Stimulated activated CD4-positive, alpha-beta T cell treated with anti-CD3 and anti-CD28 coated beads, TNF-alpha, amount 100 ng/mL, for 1 hour (primary cell): ENCODE measurements around the gene AZIN2.

Experiments
- DNase-seq, 3 donors: peaks; one replicate each; pipeline ENCODE4 v3.0.0-alpha.2; 2020; ENCODE audit warnings: low read depth in 3 of 3, low spot score in 1 of 3

The AZIN2 gene

DNA sequence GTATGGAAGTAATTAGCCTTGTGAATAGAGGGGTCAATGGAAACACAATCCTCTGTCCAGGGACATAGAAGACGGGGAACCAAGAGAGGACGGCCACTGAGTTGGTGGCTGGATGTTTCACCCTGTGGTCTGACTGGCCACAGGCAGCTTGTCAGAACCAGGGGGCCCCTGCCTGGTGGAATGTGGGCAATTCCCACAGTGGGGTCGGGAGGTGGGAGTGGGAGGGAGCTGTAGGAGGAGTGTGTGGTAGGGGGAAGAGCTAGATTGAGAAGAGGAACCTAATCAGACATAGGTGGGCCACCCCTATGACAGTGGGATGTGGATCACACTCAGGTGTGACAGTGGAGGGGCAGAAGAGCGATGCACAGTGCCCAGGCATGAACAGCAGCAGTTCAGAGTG, 69.6 kb downstream of the AZIN2 start:
- DNase-seq, result no peak

DNA sequence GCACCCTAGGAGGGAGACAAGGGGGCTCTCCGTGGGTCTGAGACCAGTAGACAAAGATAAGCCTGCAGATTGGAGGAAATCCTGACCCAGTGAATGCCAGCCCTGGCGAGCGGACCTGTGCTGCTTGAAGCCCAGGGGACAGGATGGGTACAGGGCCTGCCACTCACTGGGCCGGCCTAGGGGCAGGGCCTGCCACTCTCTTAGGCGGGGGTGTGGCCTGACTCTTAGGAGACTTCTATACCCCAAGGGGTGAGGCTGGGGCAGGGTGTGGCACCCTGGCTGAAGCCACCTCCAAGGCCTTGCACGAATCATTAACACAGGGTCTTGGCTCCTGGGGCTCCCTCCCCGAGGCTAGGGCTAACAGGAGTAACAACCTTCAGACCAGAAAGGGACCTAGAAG, 70.2 kb downstream of the AZIN2 start:
- DNase-seq, result no peak

DNA sequence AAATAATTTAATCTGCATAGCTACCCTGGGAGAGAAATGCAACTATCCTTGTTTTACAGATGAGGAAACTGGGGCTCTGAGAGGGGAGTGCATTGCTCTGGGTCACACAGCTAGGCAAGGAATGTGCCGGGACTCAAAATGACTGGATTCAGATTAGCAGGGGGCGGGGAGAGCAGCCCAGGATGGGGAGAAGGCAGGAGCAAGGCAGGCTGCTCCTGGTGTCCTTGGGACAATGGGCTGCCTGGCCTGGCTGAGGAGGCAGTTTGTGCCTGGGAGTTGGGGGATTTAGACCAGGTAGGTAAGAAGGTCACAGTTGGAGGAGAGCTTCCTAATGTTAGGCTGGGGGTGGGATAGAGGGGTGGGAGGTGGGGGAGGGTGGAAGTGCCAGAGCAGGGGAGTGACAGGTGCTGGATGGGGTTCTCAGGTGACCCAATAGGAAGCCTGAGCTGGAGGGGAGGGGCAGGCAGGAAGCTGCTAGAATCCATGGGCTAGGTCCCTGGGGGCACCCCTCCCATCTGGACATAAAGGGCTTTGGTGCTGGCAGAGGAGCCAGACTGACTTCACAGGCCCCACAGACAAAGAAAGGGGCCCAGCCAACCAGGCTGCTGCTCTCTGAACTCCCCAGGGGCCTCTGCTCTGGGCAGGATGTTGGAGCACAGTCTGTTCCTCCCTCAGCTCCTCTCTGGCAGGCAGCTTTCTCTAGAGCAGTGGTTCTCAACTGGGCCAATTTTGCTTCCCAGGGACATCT, 71.9 kb downstream of the AZIN2 start:
- no peak for DNase-seq

DNA sequence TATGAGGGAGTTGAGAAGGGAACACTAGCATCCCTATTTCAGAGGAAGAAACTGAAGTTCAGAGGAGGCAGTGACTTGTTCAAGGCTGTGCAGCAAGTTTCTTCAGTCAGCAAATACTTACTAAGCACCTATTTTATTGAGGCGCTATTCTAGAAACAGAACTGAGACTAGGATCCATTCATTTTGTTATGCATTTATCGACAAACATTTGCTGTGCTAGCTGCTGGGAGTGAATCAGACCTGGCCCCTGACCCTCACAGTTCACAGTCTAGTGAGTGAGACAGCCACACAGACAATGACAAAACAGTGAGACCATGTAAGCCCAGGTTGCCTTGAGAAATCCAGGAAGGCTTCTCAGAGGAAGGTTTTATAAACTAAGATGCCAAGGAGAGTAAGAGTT, 72.7 kb downstream of the AZIN2 start:
- no peak for DNase-seq

DNA sequence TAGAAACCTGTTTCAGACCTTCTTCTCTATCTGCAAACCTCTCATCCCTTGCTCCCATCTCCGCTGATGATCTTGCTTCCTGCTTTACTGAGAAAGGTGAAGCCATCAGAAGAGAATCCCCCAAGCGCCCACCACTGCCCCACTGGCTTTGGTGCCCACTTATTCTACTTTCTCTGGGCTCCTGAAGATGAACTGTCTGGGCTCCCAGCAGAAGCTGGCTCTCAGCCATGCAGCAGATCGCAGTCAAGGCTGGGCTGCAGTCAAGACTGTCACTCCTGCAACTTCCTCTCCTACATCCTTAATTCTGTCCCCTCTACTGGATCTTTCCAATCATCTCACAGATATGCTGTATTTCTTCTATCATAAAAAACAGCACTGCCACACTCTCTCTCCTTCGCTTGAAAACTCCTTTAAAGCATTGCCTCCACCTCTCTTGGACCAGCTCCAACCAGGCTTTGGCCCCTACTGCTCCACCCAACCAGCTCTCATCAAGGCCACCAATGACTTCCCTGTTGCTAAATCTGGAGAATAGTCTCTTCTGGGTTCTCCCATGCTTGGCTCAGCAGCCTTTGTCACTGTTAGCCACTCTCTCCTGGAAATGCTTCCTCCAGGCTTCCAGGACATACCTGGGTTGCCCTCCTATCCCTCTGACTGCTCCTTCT, 75.1 kb downstream of the AZIN2 start:
- no peak for DNase-seq

DNA sequence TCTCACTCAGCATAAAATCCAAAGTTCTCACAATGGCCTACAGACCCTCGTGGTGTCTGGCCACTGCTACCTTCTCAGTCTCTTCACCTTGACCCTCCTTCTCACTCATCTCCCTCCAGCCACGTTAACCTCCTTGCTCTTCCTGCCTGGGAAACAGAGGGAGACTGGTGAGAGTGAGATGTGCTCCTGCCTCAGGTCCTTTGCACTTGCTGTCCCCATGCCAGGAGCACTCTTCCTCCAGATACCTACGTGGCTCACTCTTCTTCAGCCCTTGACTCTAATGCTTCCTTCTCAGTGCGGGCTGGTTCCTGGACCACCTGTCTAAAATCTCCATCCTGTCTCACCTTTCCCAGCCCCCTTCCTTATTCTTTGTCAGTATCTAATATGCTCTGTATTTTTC, 76.2 kb downstream of the AZIN2 start:
- DNase-seq, result no peak

DNA sequence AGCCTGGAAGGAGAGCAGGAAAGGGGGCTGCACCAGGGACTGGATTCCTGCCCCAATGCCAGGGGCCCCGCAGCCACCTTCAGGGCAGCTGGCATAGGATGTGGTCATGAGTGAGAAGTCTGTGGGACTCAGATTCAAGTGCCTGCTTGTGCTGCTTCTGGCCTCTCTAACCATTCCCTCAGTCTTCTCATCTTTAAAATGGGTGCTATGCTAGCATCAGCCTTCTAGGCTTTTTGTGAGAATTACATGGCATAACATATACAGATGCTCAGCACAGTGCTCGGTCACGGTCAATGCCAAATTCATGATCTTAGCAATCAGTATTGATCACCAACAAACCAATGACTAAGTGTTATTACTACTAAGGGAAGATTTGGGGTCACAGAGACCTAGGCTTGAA, 77.4 kb downstream of the AZIN2 start:
- DNase-seq, result no peak

DNA sequence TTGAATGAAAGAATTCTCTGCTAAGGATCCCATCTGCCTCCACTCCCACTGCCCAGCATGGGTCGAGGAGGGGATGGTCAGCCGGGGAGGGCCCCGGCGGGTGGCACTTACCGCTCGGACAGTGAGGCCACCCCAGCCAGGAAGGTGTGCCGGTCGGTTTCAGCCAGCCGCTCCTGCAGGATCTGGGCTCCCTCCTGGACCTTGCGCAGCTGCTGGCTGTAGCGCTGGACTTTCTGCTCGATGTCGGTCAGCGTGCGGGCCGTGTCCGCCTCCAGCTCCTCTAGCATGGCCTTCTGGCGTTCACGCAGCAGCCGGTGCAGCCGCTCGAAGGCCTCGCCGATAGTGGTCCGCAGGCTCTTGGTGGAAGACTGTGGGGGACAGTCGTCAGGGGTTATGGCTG, 78.6 kb downstream of the AZIN2 start:
- DNase-seq, result no peak

DNA sequence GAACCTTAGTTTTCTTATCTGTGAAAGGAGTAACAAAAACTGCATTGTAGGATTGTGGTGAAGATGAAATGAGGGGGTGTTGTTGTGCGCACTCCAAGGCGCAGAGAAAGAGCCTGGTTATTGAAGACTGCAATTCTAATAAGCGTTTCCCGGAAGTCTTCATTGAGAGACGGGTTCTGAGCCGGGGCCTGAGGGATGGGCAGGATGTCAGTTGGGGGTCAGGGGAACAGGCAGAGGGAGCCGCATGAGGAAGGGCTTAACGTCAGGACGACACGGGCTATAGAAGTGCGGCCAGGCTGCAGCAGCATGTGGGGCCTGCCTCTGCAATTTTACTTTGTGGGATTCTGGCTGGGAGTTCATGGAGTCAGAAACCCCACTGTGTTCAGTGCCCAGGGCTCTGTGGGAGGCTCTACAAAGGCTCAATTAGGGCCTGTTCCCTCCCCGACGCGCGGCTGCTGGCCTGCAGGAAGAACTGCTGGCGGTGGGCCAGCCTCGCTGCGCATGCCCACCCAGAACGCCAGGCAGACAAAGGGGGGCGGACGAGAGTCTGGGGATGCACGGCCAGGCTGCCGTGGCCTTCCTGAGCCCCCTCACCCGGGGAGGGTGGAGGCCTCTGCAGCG, 80.2 kb downstream of the AZIN2 start:
- DNase-seq, result no peak

DNA sequence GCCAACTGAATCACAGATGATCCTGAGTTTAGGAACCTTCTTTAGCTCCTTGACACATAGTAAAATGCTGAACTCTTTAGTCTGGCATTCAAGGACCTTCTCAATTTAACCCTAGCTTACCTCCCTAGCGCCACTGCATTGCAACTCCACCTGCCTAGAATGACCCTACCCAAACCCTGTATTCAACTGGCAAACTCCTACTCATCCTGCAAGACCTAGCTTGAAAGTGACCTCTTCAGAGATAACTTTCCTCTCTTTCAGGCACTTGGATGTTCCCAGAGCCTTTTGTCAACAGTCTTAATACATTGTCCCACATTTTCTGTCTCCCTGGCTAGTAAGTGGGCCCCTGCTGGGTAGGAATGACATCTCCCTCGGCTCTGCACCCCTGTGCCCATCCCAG, 81.2 kb downstream of the AZIN2 start:
- no peak for DNase-seq

DNA sequence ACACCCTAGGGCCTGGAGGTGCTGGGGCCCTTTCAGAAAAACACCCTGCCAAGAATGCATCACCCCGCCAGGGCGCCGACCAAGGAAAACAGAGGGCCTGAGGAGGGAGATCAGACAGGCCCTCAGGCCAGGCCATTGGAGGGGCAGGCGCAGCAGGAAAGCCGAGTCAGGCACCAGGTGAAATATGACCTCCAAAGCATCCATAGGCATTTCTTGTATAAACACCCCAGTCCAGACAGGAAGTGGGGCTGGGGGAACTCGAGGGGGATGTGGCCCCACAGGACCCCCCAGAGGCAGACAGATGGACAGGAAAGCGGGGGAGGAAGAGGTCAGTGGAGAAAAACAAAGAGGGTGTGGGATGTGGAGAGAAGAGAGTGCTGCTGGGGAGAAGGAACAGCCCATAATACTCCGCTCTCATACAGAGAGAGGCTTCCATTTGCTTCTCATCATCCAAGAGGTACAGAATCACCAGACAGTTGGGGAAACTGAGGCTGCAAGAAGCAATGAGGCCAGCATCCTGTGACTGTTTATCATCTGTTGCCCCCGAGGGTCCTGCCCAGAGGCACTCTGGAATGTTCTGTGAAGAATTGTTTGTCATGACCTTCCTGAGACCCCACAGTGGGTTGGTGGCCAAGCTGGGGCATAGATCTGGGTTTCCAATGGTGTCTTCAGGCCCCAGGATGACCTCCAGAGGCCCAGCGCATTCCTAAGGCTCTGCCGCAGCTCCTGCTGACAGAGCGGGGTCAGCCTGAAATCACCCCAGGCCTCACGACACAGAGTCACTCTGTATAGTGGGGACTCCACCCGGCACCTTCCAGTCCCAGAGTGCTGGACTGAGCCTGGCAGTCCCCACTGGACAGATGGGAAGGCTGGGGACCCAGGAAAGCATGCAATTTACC, 82.9 kb downstream of the AZIN2 start:
- no peak for DNase-seq

DNA sequence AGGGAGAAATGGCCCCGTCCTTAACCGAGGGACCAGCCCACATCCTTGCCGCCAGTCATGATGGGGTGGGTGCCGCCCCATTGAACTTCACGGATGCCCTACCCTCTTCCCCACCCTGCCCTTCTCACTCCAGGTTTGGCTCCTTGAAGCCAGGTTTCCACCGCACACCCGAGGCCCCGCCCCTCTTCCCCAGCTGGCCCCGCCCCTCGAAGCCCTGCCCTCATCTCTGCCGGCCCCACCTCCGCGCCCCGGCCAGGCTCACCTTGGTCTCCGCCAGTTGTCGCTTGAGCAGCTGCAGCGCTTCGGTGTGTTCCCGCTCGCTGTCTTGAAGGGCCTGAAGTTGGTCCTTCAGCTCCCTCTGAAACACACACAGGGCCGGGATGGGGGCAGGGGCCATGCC, 84.3 kb downstream of the AZIN2 start:
- DNase-seq, result no peak

DNA sequence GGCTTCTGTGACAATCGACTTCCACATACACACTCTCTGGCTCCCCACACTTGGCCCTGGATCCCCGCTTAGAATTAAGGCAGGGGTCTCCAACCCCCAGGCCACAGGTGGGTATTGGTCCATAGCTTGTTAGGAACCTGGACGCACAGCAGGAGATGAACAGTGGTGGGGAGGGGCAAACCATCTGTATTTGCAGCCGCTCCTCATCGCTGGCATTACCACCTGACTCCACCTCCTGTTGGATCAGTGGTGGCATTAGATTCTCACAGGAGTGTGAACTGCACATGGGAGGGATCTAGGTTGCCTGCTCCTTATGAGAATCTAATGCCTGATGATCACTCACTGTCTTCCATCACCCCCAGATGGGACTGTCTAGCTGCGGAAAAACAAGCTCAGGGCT, 84.9 kb downstream of the AZIN2 start:
- no peak for DNase-seq

DNA sequence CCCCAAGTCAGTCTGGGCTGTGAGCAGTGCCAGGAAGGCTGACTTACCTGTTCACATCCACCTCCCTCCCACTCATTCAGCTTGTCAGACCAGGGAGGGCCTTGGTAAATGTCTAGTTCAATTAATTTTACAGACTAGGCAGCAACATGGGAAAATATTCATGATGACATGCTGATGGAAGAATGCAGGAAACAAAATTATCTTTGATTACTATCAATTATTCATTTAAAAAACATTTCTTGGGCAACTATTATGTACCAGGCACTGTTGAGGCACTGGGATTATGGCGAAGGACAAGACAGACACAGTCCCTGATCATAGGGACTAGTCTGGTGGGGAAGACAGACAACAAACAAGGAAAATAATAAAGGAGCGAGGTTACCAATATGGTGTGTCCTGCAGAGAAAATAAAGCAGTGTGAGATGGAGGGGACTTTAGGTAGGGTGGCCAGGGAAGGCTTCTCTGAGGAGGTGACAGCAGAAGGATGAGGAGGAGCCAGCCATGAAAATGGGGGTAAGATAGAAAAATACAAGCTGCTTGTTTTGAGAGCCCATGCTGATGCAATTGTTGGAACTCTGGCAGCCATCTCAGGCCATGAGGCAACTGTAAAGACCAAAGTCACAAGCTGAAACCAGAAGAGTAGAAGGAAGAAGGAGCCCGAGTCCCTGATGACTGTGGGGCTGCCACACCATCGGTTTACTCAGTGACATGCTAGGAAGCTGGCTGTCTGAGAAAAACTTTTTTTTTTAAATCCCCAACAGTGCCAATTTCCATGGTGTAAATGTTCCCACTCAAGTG, 86.9 kb downstream of the AZIN2 start:
- DNase-seq, result no peak

DNA sequence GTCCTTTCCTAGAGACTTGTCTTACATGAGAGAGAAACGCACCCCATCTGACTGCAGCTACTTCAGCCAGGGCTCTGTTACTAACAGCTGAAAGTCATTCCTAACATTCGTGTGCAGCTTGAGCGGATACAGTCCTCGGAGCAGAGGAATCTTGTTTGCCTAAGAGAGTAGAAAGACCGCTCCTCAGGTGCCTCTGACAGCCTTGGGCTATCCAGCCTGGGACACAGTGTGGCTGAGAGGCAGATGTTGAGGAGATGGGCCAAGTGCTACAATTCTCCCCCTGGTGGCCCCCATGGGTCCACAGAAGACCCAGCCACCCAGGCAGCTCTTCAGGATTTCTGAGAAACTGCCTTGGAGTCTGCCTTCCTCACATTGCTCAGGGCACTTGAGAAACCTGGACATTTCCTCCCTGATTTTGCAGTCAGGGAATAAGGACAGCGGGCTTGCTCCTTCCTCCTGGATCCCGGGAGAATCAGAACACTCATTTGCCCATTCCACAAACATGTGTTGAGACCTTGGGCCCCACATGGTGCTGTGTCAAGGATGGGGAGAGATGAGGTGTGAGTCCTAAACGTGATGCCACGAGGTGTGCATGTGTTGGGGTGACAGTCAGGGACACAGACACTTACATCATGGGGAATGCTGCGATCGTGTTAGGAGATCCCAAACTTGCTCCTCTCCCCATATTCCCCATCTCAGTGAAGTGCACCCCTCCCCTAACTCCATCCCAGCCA, 87.8 kb downstream of the AZIN2 start:
- no peak for DNase-seq

DNA sequence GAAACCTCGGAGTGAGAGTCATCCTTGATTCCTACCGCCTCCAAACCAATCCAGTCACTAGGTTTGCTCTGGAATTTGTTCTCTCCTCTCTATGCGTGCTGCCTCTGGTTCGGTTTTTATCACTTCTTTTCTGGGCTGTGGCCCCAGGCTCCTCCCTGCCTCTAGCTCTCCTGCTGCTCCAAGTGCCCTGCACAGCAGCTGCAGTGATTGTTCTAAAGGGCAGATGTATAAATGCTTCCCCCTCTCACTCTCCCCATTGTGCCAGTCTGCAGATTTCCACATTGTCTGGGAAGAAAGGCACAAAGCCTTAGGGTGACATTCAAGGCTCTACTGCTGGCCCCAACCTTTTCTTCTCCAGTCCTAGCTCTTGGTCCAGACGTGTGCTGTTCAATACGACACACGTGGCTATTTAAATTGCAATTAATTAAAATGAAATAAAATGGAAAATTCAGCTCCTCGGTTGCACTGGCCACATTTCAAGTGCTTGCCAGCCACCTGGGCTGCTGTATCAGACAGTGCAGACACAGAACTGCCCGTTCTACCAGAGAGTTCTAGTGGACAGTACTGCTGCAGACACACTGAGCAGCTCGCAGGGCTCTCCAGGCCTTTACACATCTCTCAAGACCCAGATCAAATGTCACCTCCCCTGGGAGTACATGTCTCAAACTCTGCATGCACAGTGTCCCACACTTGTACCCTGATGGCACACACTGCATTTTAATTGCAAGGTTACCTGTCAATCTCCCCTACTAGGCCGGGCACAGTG, 88.5 kb downstream of the AZIN2 start:
- DNase-seq, result no peak
